ENCODE results near the gene ENDOU. TPM values are rescaled to one million over a fixed set of nuclear protein-coding genes. Genes with fewer than 3 reads are reported as not detected.
A peak's percentile ranks its signal among the peaks of the same experiment; 100 is the strongest.

Gene ENDOU
- total RNA-seq, 1 donor from 2014 or later = not detected

- intact Hi-C loops (cut with micrococcal nuclease) = loop anchor here (1.0 kb wide), 2 partner anchors 24 to 51 kb away; no protein-coding TSS in a partner anchor
Measured at GRCh38 chr12:47766502-47767215, 41.4 kb upstream of the ENDOU start.

GRCh38 chr12:47763481-47764346, 38.4 kb upstream of the ENDOU start:
- DNase-seq (ENCODE audit: low spot score) = no peak
- no peaks in the 10 kb centered on the region for H3K9me3 Mint-ChIP-seq
- H3K4me3 Mint-ChIP-seq (ENCODE audit: low read depth) = no peak overlapping the region
- H3K27me3 Mint-ChIP-seq (ENCODE audit: low read depth) = peaks cover 18% of the 10 kb centered on the region
- H3K27ac Mint-ChIP-seq = no peak overlapping the region
- H3K4me1 Mint-ChIP-seq (ENCODE audit: low read depth) = peaks cover 11% of the 10 kb centered on the region
- intact Hi-C loops (cut with micrococcal nuclease) = no loop called here
- no peaks in the 10 kb centered on the region for H3K36me3 Mint-ChIP-seq (ENCODE audit: low read depth)

More at GRCh38 chr12:47766502-47767215, 41.4 kb upstream of the ENDOU start:
- Mint-ChIP-seq H3K36me3 (ENCODE audit: low read depth) (no peaks in the 10 kb centered on the region), H3K27ac (no peak overlapping the region), H3K4me3 (ENCODE audit: low read depth) (no peak overlapping the region), H3K27me3 (ENCODE audit: low read depth) (peaks cover 17% of the 10 kb centered on the region), H3K4me1 (ENCODE audit: low read depth) (peaks cover 5% of the 10 kb centered on the region), H3K9me3 (no peaks in the 10 kb centered on the region)
- DNase-seq (ENCODE audit: low spot score) = no peak

DNA sequence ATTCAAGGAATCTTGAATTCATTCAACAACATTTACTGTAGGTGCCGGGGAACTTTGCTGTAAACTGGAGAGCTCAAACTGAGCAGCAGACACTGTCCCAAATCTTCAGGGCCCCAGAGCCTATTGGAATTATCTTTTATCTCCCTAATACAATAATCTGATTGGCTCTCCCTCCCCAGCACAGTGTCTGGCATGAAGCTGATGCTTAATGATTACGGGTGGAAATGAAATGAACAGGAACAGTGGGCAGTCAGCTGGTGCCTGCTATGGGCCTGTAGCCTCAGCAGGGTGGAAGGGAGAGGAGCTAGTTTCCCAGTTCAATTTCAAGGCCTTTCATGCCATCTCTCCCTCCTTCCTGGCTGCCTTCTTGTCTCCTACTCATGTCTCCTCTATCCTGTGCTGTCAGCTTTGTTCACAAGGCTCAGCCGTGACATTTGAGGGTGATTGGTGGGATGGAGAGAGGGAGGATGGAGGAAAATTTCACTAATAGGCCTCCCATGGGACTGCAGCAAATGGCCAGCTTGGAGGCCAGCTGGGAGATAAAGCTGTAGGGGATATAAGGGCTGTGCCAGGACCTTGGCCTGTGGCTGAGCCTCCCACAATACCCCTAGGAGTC, 37.7 kb upstream of the ENDOU start:
- peaks cover 11% of the 10 kb centered on the region for H3K4me1 Mint-ChIP-seq (ENCODE audit: low read depth)
- no peak overlapping the region for H3K4me3 Mint-ChIP-seq (ENCODE audit: low read depth)
- intact Hi-C loops (cut with micrococcal nuclease) = no loop called here

DNA sequence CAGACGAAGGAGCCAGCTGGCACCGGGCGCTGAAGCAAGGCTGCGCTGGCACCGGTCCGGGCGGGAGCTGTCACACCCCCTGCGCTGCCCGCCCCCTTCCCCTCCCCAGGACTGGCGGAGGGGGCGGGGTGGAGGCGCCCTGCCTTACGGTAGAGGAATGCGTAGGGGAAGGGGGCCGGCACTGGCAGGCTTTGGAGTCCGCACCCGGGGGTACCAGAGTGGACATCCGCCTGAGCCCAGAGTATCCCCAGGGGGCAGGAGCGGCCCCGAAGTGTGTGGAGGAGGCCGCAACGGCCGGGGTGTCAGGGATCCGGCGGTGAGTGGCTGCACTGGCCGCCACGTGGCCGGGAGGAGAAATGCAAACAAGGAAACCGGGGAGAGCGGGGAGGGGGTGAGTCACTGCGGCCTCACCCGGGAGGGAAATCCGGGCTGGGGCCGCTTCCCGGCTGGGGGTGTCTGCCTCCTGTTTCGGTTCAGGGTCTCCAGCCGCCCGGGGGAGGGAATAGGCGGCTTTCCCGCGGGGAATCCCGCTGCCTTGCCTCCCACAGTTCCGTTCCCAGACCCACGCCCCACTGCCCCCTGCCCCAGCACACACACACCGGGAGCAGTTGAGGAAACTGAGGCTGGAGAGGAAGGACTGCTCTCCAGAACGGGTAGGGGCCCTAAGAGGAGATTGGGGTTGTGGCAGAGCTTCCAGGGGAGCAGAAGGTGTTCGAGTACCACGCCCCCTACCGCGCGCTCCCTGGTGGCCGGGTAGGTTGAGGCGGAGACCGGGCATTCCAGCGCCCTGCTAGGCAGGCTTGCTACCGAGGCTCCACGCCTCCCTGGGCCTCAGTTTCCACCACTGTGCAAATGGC, 33.8 kb upstream of the ENDOU start, which contains the start of gene RAPGEF3:
Gene RAPGEF3 (minus strand): TSS at position 47 of the 857 bp plus-strand sequence. CDS start 324 bp downstream, outside the sequence.
- no peak within 1 kb of the TSS for H3K27ac Mint-ChIP-seq
- H3K27me3 Mint-ChIP-seq (ENCODE audit: low read depth) = peaks cover 7% of the 10 kb centered on the region
- DNase-seq (ENCODE audit: low spot score) = peak; percentile 62
- intact Hi-C loops (cut with micrococcal nuclease) = loop anchor here (2.0 to 5.0 kb wide), 3 partner anchors 44 to 1542 kb away; no protein-coding TSS in a partner anchor
- H3K9me3 Mint-ChIP-seq = no peaks in the 10 kb centered on the region
- H3K4me3 Mint-ChIP-seq (ENCODE audit: low read depth) = peak within 1 kb of the TSS; percentile 75
- no peaks in the 10 kb centered on the region for H3K36me3 Mint-ChIP-seq (ENCODE audit: low read depth)
- H3K4me1 Mint-ChIP-seq (ENCODE audit: low read depth) = peaks cover 34% of the 10 kb centered on the region

More for the DNA sequence above, 37.7 kb upstream of the ENDOU start:
- peaks cover 18% of the 10 kb centered on the region for H3K27me3 Mint-ChIP-seq (ENCODE audit: low read depth)
- H3K9me3 Mint-ChIP-seq = no peaks in the 10 kb centered on the region
- DNase-seq (ENCODE audit: low spot score) = no peak
- H3K36me3 Mint-ChIP-seq (ENCODE audit: low read depth) = no peaks in the 10 kb centered on the region
- no peak overlapping the region for H3K27ac Mint-ChIP-seq

DNA sequence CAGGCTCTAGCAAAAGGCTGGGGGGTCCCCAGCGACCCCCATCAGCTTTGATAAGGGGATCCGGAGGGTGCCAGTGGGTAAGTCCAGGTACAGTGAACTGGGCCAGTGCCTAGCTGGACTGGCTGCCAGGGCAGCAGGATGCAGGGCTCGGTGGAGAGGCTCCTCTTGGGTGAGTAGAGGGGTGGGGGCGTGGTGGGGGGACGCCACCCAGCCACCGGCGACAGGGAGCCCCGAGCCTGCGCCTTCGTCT, 33.2 kb upstream of the ENDOU start:
- no peaks in the 10 kb centered on the region for H3K9me3 Mint-ChIP-seq

DNA sequence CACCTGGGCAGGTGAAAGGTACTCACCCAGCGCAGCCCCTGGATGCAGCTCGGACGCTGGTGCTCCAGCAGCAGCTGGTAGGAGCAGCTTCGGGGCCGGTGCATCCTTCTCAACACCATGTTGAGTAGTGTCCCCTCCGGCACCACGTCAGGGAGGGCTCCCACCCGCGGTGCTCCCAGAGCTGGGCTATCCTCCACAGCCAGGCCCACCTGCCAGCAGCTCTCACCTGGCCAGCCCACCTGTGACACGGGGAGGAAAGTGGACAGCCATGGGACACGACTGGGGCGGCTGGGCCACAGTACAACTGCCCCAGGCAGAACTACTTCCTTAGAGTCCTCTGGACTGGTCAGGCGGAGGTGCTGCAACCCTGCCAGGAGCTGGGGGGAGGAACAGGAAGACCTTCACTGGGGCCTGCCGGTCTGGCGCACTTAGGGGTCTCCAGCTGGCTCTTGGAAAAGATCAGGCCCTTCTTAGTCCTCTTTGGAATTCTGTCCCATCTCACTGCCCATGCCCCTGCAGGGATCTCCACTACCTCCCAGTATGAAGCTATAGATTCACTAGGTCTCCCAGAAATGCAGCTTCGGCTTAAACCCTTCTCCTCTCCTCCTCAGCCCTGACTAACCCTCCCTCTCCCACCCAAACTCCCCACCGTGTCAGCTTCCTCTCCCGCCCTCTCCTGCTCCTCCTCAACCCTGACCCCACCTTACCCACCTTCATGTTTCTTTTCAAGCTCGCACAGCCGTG, 32.7 kb upstream of the ENDOU start:
- Mint-ChIP-seq H3K4me3 (ENCODE audit: low read depth) (peak overlapping the region; percentile 43), H3K9me3 (no peaks in the 10 kb centered on the region), H3K27me3 (ENCODE audit: low read depth) (peaks cover 7% of the 10 kb centered on the region), H3K27ac (no peak overlapping the region), H3K36me3 (ENCODE audit: low read depth) (no peaks in the 10 kb centered on the region), H3K4me1 (ENCODE audit: low read depth) (peaks cover 37% of the 10 kb centered on the region)
- intact Hi-C loops (cut with micrococcal nuclease) = loop anchor here (2.0 to 5.0 kb wide), 3 partner anchors 43 to 1541 kb away; no protein-coding TSS in a partner anchor
- no peak for DNase-seq (ENCODE audit: low spot score)

More for the DNA sequence above, 33.2 kb upstream of the ENDOU start:
- H3K27me3 Mint-ChIP-seq (ENCODE audit: low read depth) = peaks cover 7% of the 10 kb centered on the region
- no peak overlapping the region for H3K27ac Mint-ChIP-seq
- intact Hi-C loops (cut with micrococcal nuclease) = loop anchor here (2.0 to 5.0 kb wide), 3 partner anchors 44 to 1541 kb away; no protein-coding TSS in a partner anchor
- peaks cover 37% of the 10 kb centered on the region for H3K4me1 Mint-ChIP-seq (ENCODE audit: low read depth)
- H3K4me3 Mint-ChIP-seq (ENCODE audit: low read depth) = peak overlapping the region; percentile 43
- no peaks in the 10 kb centered on the region for H3K36me3 Mint-ChIP-seq (ENCODE audit: low read depth)
- DNase-seq (ENCODE audit: low spot score) = no peak

- Mint-ChIP-seq H3K9me3 (no peaks in the 10 kb centered on the region), H3K4me3 (ENCODE audit: low read depth) (peak overlapping the region; percentile 23), H3K27ac (no peak overlapping the region), H3K4me1 (ENCODE audit: low read depth) (peaks cover 37% of the 10 kb centered on the region), H3K36me3 (ENCODE audit: low read depth) (no peaks in the 10 kb centered on the region), H3K27me3 (ENCODE audit: low read depth) (peaks cover 7% of the 10 kb centered on the region)
- DNase-seq (ENCODE audit: low spot score) = no peak
- intact Hi-C loops (cut with micrococcal nuclease) = loop anchor here (5.0 kb wide), 1 partner anchor 1540 kb away; no protein-coding TSS in a partner anchor
Measured at GRCh38 chr12:47757364-47757839, 32.1 kb upstream of the ENDOU start.

DNA sequence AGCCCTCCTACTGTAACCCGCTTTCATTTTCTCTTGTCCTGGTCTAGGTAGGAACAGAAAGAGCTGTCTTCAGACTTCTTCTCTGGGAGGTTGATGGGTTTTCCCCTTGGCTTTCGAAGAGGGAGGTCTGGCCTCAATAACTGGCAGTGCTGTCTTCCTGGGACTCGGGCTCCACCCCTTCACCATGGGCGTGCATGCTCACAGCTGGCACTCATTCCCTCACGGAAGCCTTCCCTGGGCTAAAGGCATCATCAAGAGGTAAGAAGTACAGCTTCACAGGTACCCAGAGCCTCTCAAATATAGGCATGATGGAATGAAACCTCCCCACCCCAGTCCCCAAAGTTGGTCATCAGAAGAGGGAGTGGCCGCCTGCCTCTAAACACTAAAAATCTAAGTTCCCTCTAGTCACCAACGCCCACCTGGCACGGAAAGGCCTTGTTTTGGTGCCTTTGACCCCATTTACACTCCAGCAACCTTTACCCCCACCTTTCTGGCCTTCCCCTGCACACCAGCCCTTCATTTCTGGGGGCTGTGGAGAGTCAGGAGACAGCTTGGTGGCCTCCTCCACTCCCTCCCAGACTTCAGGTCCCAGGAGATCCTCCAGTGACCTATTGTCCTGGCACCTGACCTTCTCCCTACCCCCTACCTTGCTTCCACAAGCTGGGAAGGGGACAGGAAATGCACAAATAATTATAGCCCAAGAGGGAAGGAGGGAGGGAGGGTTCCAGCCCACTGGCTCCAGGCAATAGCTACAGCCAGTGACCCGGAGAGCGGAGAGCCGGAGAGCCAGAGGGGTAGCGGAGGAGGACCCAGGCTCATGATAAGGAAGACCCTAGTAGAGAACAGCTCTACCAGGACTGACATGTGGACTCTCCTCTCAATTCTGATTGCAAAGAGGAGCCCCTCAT, 30.6 kb upstream of the ENDOU start:
- Mint-ChIP-seq H3K27me3 (ENCODE audit: low read depth) (peaks cover 4% of the 10 kb centered on the region), H3K4me3 (ENCODE audit: low read depth) (peak overlapping the region; percentile 2), H3K27ac (peak overlapping the region; percentile 63), H3K36me3 (ENCODE audit: low read depth) (no peaks in the 10 kb centered on the region), H3K4me1 (ENCODE audit: low read depth) (peaks cover 37% of the 10 kb centered on the region), H3K9me3 (no peaks in the 10 kb centered on the region)
- intact Hi-C loops (cut with micrococcal nuclease) = loop anchor here (5.0 kb wide), 1 partner anchor 1539 kb away; no protein-coding TSS in a partner anchor
- DNase-seq (ENCODE audit: low spot score) = no peak

DNA sequence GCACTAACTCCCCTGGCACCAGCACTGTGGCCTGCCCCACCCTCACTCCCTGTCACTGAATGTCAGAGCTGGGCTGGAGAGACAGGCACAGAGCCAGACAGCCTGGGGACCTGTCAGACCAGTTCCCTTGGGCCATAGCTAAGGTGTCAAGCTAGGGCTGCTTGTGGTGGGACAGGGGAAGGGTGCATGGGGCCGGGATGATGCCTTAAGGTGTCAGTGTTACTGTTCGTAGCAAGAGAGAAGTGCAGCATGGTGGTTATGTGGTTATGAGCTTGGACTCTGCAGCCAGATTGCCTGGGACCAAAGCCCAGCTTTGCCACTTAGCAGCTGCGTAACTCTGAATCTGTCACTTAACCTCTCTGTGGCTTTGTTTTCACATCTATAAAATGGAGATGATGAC, 29.6 kb upstream of the ENDOU start:
- no peaks in the 10 kb centered on the region for H3K27me3 Mint-ChIP-seq (ENCODE audit: low read depth)
- intact Hi-C loops (cut with micrococcal nuclease) = loop anchor here (5.0 kb wide), 1 partner anchor 1538 kb away; no protein-coding TSS in a partner anchor
- H3K27ac Mint-ChIP-seq = no peak overlapping the region
- no peaks in the 10 kb centered on the region for H3K36me3 Mint-ChIP-seq (ENCODE audit: low read depth)
- H3K4me1 Mint-ChIP-seq (ENCODE audit: low read depth) = peaks cover 33% of the 10 kb centered on the region
- H3K4me3 Mint-ChIP-seq (ENCODE audit: low read depth) = no peak overlapping the region
- no peak for DNase-seq (ENCODE audit: low spot score)
- H3K9me3 Mint-ChIP-seq = no peaks in the 10 kb centered on the region

DNA sequence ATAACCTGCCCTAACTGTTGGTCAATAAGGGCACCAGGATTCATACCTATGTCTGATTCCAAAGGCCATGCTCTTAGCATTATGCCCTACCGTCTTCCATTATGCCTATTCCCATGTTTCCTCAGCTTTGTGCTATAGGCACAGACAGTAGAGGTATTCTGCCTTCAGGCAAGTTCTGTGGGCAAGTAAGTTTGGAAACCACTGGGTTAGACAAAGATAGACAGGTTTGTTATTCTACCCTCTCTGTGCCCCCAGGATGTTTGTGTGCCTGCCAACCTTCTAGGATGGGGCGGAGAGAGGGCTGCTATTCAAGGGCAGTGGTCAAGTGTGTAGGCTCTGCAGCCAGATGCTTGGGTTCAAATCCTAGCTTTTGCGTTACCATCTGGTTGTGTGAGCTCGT, 28.8 kb upstream of the ENDOU start:
- Mint-ChIP-seq H3K4me1 (ENCODE audit: low read depth) (peaks cover 31% of the 10 kb centered on the region), H3K27me3 (ENCODE audit: low read depth) (no peaks in the 10 kb centered on the region), H3K27ac (no peak overlapping the region), H3K9me3 (no peaks in the 10 kb centered on the region), H3K36me3 (ENCODE audit: low read depth) (no peaks in the 10 kb centered on the region), H3K4me3 (ENCODE audit: low read depth) (no peak overlapping the region)
- DNase-seq (ENCODE audit: low spot score) = no peak
- intact Hi-C loops (cut with micrococcal nuclease) = no loop called here

Data from activated T-helper 2 cell treated with anti-CD3 and anti-CD28 coated beads, Interferon-gamma antibody, Interleukin-2, Interleukin-4, amounts not matched to agents 10 μg/mL and 5 μg/mL and 100 μg/mL, durations not matched to agents 14 hours and 24 hours and 36 hours (primary cell).